GM03348 (cell line): ENCODE measurements around the gene TUBB6.
A peak's percentile ranks its signal among the peaks of the same experiment; 100 is the strongest.

Source experiments
- DNase-seq: peaks from one replicate; pipeline ENCODE4 v3.0.0; 2012; ENCODE audit warnings: low spot score

TUBB6 gene

GRCh38 chr18:12314591-12315305 is 6.7 kb downstream of the TUBB6 start:
- DNase-seq: no peak

GRCh38 chr18:12315490-12315889 is 7.4 kb downstream of the TUBB6 start:
- no peak for DNase-seq

- no peak for DNase-seq
Measured at GRCh38 chr18:12315911-12316310, 7.9 kb downstream of the TUBB6 start.

GRCh38 chr18:12317664-12318333 is 9.8 kb downstream of the TUBB6 start:
- DNase-seq: peak; percentile 55

GRCh38 chr18:12318334-12318697 is 10.3 kb downstream of the TUBB6 start:
- DNase-seq: no peak

- no peak for DNase-seq
Measured at GRCh38 chr18:12318857-12319256, 10.8 kb downstream of the TUBB6 start.

- DNase-seq: no peak
Measured at GRCh38 chr18:12321333-12321732, 13.3 kb downstream of the TUBB6 start.

- no peak for DNase-seq
Measured at GRCh38 chr18:12324991-12325725, 17.1 kb downstream of the TUBB6 start.

- no peak for DNase-seq
Measured at GRCh38 chr18:12325726-12326245, 17.7 kb downstream of the TUBB6 start.

- no peak for DNase-seq
Measured at GRCh38 chr18:12326711-12327460, 18.8 kb downstream of the TUBB6 start.

- DNase-seq: peak; percentile 81
Measured at GRCh38 chr18:12327510-12328178, 19.6 kb downstream of the TUBB6 start.

- no peak for DNase-seq
Measured at GRCh38 chr18:12328179-12328823, 20.3 kb downstream of the TUBB6 start.

GRCh38 chr18:12329125-12329698 is 21.2 kb downstream of the TUBB6 start:
- DNase-seq: no peak

- DNase-seq: no peak
Measured at GRCh38 chr18:12330766-12331165, 22.7 kb downstream of the TUBB6 start.

GRCh38 chr18:12333506-12334290 is 25.7 kb downstream of the TUBB6 start:
- DNase-seq: no peak

- DNase-seq: no peak
Measured at GRCh38 chr18:12334366-12334808, 26.3 kb downstream of the TUBB6 start.

- no peak for DNase-seq
Measured at GRCh38 chr18:12334863-12335262, 26.8 kb downstream of the TUBB6 start.

- DNase-seq: no peak
Measured at GRCh38 chr18:12335503-12335902, 27.5 kb downstream of the TUBB6 start.

- no peak for DNase-seq
Measured at GRCh38 chr18:12336171-12336613, 28.2 kb downstream of the TUBB6 start.

GRCh38 chr18:12336887-12337286 is 28.8 kb downstream of the TUBB6 start:
- DNase-seq: peak; percentile 39
